GM03348 (cell line): ENCODE measurements around the gene HADHA.

ENCODE experiments used
- DNase-seq: peaks from one replicate; pipeline ENCODE4 v3.0.0; 2012; ENCODE audit warnings: low spot score

HADHA gene

DNA sequence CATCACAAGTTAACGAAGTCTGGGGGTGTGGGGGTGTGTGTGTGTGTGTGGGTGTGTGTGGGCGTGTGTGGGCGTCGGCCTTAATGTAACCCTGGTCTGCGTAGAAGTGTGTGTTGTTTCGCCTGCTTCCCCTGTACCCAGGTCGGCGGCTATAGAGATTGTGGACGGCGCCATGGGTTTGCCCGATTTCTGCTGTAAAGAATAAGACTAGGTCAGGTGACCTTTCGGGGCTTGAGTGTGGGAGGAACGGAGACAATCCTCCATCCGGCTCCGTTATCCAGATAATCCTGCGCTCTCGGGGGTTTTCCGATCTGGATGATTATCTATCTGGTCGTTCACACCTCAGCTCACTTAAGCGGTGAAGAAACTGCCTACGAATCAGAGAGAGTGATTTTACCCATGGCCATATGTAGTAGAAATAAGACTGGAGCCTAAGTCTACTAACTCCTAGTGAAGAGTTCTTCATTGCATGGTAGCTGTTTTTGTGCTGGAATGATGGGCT lies 850 bp upstream of the HADHA start:
- peak; percentile 49 for DNase-seq

DNA sequence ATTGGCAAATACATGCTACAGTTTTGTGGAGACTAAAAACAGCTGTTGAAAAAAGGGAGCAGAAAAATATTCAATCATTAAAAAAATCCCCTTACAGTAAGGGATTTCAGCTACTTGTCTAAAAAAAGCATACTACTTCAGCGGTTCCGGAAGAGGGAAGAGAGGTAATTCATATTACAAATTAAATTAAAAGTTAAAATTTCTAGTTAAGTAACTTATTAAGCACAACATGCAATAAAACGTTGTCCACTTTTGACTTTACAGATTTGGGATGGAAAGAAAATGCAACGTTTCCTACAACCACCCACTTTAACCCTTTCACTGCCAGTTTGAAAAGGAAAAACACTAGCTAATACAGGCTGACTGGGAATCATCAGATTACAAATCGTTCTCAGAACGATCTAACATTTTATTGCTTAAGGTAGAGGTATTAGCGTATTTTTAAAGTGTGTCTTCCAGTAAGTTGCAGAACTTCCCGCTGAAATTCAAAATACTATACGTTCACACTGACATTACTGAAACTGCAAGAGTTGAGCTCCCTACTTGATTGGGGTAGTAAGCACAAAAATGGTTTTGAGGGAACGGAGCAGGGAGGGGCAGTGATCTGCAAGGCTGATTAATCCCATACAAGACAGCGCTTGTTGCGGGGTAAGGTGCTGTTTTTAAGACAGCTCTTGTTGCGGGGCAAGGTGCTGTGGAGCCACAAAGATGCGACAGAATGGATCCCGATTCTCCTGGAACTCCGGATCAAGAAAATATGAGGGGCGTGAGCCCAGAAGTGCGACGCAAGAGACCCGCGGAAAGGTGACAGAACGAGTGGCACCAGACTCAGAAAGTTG lies 743 bp downstream of the HADHA start:
- DNase-seq: peak; percentile 14

DNA sequence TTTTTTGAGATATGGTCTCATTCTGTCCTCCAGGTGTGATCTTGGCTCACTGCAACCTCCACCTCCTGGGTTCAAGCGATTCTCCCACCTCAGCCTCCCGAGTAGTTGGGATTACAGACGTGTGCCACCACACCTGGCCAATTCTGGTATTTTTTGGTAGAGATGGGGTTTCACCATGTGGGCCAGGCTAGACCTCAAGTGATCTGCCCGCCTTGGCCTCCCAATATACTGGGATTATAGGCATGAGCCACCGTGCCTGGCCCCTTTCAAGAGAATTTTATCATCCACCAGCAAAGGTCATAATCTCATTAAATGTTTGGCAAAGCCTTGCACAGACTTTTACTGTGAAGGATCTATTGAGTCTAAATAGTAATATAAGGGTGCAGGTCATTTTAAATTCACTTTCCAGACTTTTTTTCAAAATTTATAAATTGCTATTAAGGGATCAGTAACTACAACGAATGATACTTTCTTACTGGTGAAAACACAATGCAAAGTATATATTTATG lies 2.5 kb downstream of the HADHA start:
- no peak for DNase-seq

DNA sequence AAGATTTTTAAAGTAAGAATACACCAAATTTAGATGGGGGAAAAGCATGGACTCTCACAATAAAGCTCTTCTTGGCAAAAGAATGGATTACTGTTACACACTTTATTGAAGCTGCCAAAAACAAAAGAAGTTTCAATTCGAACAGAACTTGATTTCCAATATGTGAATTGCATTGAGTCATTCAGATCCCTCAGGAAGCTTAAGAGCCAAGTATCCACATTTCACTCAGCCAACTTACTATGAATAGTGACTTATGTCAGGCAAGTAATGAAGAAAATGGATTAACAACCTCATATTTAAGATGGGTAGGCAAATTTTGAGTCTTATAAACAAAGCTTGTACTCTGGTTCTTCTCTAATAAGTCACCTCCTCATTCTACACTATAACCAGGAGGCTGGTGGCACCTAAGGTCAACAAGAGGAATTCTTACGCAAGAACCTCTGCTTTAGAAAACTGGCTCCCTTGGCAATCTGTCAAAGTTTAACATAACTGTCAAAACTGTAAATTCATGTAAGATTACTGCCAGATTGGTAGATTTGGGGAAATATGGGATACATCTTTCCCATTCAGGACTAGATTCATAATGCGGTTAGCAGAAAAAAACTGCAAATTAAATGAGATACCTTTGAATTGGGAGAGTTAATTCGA lies 6.0 kb downstream of the HADHA start:
- DNase-seq: no peak

DNA sequence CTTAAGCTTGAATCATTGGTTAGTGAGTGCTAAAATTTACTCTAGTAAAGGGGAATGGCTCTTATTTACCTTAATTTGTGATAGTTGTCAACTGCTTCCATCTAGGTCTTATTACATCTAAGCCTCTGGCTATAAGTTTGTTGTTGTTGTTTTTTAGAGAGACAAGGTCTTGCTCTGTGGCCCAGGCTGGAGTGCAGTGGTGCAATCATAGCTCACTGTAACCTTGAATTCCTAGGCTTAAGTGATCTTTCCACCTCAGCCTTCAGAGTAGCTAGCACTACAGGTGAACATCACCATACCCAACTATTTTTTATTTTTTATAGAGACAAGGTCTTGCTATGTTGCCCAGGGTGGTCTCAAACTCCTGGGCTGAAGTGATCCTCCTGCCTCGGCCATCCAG lies 6.6 kb downstream of the HADHA start:
- DNase-seq: no peak

DNA sequence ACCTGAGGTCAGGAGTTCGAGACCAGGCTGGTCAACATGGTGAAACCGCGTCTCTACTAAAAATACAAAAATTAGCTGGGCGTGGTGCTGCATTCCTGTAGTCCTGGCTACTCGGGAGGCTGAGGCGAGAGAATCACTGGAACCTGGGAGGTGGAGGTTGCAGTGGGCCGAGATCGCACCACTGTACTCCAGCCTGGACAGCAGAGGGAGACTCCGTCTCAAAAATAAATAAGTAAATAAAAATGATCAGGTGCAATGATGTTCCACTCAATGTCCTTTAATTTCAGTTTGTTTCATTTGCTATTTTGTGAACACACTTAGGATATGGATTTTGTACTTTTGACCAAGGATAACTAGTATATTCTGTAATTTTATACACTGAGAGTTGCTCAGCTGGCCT lies 9.3 kb downstream of the HADHA start:
- no peak for DNase-seq

DNA sequence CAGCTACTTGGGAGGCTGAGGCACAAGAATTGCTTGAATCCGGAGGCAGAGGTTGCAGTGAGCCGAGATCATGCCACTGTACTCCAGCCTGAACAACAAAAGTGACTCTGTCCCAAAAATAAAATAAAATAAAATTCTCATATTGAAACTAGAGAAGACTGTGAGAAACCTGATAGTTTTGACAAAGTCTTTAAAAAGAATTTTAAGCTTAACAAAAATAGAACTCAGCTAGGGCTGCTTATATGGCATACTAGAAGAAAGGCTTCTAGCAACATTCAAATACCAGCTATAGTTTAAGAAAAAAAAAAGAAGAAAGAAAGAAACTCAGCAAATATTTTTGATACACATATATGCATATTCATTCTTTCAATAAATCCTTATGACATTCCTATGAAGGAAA lies 13.6 kb downstream of the HADHA start:
- no peak for DNase-seq

DNA sequence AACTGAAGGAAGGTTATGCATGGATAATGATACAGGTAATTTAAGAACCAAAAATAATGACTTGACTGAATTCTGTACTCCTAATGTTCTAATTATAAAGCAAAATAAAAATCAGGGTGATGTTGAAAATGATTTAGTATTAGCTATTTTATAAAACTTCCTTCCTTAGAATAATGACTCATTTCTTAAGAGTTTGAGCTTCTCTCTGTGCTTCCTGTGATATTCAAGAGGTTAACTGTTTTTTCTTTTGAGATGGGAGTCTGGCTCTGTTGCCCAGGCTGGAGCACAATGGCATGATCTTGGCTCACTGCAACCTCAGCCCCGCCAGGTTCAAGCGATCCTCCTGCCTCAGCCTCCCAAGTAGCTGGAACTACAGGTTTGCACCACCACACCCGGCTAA lies 14.8 kb downstream of the HADHA start:
- DNase-seq: no peak

DNA sequence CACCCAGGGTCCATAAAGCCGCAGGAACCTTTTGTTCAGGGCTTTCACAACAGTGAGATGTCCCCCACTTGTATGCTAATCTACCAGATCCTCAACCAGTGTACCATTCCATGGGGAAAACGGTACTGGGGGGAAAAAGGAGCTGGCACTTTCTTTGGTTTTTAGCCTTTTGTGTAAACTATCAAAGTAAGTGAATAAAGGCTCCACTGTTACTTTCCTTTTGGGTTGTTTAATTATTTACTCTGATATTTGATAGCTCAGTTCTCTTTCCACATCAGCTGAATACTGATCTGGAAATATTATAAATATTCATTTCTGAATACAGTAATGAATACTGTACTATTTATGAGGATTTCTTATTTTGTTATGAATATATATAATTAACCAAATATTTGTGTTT lies 20.3 kb downstream of the HADHA start:
- DNase-seq: no peak

DNA sequence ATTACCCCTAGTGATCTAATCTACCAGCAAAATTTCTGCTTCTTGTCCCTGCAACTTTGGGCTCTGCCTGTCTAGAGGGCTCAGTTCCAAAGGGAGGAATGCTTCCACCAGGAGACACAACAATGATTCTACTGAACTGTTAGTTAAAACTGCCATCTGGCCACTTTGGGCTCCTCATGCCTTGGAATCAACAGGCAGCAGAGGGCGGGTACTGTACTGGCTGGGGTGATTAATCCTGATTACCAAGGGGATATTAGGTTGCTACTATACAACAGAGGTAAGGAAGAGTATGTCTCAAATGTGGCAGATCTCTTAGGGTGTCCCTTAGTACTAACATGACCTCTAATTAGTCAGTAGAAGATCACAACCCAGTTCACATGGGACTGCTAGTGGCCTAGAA lies 21.4 kb downstream of the HADHA start:
- DNase-seq: no peak

DNA sequence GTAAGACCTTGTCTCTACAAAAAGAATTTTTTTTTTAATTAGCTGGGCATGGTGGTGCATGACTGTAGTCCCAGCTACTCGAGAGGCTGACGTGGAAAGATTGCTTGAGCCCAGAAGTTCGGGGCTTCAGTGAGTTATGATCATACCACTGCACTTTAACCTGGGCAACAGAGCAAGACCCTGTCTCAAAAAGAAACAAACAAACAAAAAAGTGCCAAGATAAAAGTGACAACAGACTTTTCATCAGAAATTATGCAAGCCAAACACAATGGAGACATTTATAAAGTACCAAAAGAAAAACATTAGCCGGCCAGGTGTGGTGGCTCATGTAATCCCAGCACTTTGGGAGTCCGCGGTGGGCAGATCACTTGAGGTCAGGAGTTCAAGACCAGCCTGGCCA lies 26.7 kb downstream of the HADHA start:
- no peak for DNase-seq

DNA sequence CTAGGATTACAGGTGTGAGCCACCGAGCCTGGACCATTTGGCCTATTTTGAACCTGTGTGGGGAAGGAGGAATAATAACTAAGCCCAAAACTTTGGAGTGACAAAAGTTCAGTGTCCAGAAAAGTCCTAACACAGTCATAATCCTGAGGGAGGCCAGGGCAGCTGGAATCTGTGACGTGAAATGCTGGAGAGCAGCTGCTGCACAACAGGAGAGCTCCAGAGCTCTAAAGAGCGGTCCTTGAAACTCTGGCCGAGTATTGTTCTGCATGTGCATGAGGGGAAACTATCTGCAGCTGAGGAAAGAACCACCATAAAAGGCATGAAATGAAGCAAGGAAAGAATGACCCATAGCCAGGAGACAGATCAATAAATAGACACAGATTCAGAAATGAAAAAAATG lies 27.8 kb downstream of the HADHA start:
- DNase-seq: no peak

DNA sequence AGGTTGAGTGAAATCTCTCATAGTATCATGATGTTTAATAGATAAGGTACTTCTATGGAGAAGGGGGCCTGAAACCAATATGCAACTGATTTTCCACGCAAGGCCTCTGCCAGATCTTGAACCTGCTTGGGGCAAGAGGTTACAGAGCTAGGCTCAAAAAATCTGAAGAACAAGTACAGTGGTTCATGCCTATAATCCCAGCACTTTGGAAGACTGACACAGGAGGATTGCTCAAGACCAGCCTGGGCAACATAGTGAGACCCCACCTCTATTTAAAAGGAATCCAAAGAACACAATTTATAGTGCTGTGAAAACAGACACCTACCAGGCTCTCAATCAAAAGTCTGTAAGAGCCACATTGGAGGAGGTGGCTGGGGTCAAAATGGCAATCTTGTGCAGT lies 28.6 kb downstream of the HADHA start:
- DNase-seq: no peak

DNA sequence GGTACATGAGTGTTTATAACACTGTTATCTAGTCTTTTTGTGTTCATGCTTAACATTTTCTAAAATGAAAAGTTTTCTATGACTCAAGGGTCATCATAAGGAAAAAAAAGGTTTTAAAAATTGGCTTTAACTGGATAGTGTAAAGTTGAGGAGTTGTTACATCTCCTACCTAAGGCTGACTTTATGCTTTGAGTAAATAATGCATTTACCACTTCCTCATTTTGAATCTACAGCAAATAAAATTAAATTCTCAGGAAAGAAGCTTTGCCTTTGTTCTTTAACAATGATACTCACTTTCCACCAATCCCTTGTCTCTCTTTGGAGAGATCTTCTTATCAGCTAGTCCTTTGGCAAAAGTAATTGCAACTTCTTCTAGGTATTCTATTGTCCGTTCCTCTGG lies 29.7 kb downstream of the HADHA start:
- DNase-seq: no peak

DNA sequence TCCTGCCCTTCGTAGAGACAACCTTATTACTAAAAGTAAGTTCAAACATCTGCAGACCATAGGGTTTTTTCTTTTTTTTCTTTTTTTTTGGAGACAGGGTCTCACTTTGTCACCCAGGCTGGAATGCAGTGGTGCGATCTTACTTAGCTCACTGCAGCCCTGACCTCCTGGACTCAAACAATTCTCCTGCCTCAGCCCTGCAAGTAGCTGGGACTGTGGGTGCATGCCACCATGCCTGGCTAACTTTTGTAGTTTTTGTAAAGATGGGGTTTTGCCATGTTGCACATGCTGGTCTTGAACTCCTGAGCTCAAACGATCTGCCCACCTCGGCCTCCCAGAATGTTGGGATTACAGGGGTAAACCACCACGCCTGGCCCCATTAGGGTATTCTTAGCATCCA lies 32.4 kb downstream of the HADHA start:
- DNase-seq: no peak

DNA sequence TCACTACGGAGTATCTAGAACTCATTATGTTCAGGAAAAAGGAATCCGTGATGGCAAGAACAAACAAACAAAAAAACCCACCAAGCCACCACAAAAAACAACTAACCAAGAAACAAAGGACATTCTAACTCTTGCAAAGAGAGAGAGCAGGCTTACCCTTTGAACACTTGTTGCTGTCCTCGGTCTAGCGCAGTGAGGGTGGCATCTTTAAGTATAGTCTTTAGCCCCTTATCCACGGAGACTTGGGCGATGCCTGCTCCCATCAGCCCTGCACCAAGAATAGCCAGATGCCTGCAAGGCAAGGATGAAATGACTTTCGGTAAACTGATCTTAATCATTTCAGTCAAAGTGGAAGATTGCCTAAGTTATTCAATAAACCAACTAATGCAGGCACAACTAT lies 40.5 kb downstream of the HADHA start:
- DNase-seq: no peak

DNA sequence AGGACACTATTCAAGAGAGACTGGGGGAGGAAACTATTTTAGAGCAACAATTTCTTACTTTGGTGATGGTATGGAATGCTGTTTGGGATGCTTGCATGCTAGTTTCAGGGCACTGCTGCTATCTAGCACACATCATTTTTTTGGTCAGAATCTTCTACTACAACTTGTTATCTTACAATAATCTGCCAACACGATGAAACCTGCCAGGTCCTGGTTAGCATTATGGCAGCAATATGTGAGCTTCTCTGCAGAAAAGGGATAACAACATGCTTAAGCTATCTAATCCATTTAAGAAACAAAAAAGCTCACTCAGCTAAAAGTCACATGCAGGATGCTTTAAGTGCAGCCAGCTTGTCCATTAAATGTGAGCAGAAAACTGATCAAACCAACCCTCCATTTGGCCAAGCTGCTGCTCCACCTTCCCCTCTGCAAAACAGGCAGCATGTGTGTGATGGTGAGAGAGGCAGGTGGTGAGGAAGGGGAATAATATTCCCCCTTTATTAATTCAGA lies 41.4 kb downstream of the HADHA start:
- DNase-seq: no peak

DNA sequence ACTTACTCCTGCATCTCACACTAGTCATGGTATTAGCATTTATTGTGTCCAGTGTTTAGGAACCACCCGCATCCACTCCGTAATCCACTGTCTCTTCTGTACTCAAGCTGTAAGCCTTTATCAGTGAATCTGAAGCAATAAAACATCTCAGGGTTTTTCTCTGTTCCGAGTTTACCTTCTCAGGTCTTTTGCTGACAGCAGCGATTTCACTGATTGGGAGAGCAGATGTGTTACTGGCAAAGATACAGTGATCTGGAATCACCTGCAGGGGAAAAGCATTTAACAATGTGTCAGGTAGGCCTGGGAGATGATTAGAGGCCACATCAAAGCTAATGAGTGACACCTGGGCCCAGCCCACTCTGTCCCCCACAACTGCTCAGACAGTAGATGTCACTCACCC lies 46.9 kb downstream of the HADHA start:
- no peak for DNase-seq

DNA sequence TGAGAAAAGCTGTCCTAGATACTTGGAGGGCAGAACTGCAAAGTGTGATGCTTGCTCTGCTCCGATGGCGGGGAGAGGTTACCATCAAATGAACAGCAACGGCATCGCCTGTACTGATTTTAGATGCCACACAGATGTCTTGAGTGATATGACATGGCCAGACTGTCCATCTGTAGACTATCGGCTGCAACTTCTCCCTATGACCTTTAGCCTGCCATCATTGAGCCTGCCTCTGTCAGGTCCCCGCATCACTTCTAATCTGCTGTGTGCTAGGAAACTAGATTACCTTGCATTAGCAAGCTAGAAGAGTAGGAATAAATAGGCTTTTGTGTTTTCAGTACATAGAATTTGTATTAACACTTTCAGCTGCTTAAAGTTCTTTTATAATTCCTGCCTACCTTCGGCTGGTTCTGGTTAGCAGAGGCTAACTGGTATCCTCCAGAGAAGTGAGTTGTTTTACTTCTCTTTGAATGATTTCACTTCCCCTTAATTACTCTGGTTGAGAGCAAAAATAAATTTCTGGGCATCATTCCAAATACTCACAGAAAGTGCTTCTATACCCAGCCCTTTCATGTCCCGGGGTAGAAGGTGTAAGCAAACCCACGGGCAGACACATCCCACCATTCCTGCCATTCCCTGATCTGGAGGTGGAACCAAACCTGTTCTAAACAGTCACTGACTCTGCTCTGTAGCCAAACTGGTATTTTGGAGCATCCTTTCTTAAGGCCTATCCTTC lies 47.6 kb downstream of the HADHA start:
- no peak for DNase-seq

DNA sequence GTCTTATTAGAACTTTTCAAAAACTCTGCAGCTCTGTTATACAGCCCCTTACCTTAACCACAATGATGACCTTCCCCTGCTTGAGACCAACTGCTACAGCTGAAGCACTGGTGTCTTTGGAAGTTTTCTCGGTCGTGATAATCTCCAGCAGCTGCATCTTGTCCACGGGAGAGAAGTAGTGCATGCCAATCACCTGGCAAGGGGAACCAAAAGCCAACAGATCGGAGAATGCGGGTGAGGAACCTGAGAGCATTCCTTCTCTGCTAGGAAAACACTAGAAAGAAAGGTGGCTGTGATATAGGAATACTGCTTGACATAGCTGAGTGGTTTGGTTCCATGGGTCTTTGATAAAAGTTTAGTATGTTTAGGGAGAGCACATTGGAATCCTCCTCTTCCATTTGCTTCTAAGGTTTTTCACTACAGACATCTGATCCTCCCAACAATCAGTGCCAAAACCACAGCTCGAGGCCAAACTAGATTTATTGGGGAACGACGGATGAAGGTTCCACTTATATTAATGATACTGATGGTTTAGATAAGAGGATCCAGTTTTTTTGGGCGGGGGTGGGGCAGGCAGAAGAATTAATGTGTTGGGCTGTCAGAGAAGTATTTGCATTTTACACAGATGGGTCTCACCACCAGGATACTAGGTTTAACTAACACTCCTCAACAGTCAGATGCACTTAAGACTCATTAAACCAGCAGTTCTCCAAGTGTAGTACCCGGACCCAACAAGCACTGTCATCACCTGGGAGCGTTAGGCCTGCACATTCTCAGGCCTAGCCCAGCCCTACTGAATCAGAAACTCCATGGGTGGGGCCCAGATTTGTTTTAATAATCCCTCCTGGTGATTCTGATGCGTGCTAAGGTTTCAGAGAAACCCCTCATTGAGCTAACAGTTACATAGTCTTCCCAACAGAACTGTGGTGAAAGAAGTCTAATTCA lies 49.1 kb downstream of the HADHA start:
- no peak for DNase-seq

DNA sequence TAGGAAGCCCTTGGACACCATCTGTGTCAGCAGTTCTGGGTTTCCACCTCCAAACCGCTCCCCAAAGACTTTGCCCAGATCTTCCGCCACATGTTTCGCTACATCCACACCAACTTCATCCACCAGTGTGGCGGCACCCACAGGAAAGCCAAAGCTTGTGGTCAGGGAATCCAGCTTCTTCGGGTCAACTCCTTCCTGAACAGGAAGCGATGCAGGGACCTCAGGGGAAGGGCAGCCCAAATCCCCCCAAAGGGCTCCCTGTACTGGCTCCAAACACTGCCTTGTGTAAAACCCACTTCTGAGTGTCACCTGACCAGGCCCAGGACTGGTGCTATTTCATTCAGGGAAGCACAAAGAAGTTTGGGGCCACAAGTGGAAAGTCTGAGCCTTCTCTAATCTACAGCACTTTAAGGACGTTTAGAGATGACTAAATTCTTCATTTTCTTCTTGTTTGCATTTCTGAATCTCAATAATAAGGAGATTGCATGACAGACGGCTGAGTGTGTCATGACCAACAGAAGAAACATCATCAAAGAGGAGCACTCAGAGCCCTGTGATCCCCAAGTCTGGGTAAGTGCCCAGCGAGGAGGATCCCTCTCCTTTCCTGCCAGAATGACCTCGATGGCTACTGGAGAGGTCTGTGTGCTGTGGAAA lies 50.7 kb downstream of the HADHA start:
- DNase-seq: no peak
